ENCODE results near the gene LRRC72. TPM values are rescaled to one million over a fixed set of nuclear protein-coding genes. Genes with fewer than 3 reads are reported as not detected.

Gene LRRC72
- total and polyA plus RNA-seq, 2 experiments from 2014 or later = not detected

DNA sequence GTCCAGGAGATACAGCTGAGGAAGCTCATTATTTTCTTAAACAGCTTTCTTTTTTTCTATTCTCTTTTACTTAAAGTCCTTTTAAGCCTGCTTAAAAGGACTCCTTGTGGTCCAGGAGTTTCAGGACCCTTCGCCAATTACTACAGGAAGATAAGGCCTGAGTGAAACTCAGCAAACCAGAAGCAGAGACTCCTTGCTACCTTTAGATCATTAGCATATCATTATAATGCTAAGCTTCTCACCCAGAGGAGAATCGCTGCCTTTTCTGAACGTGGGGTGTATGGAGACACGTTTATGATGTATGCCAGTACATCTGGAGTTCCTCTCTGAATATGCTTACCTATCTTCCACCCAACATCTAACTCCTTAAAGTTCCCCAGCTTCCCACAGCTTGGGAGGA, 71.4 kb downstream of the LRRC72 start:
- Mint-ChIP-seq H3K27me3 (ENCODE audit: insufficient read depth, low read depth, poor library complexity) (peaks cover 6% of the 10 kb centered on the region), H3K27ac (peak overlapping the region; percentile 56), H3K36me3 (ENCODE audit: low read depth) (0 out of 3 replicates have a peak, but pooled peaks cover 1% of the 10 kb centered on the region), H3K4me3 (no peak overlapping the region), H3K4me1 (peaks cover 16% of the 10 kb centered on the region), H3K9me3 (no peaks in the 10 kb centered on the region)
- ATAC-seq (peak; percentile 73), DNase-seq (ENCODE audit: low spot score) (peak; percentile 24)
- H3K27me3 ChIP-seq (ENCODE audit: insufficient read depth) = no peaks in the 10 kb centered on the region
- H3K9me2 ChIP-seq (ENCODE audit: insufficient read depth) = peaks cover 10% of the 10 kb centered on the region; the same call in 1 of the 2 replicates
- H3K36me3 ChIP-seq (ENCODE audit: insufficient read depth) = no peaks in the 10 kb centered on the region
- H3K79me2 ChIP-seq (replicated peaks; ENCODE audit: insufficient read depth) = no peaks in the 10 kb centered on the region
- H2AFZ ChIP-seq = no peak overlapping the region
- H3K4me1 ChIP-seq (ENCODE audit: insufficient read depth) = peaks cover 4% of the 10 kb centered on the region; the same call in 1 of the 2 replicates
- no peak overlapping the region for H3K27ac ChIP-seq (ENCODE audit: low read depth)
- TF ChIP-seq, protein P1, sequence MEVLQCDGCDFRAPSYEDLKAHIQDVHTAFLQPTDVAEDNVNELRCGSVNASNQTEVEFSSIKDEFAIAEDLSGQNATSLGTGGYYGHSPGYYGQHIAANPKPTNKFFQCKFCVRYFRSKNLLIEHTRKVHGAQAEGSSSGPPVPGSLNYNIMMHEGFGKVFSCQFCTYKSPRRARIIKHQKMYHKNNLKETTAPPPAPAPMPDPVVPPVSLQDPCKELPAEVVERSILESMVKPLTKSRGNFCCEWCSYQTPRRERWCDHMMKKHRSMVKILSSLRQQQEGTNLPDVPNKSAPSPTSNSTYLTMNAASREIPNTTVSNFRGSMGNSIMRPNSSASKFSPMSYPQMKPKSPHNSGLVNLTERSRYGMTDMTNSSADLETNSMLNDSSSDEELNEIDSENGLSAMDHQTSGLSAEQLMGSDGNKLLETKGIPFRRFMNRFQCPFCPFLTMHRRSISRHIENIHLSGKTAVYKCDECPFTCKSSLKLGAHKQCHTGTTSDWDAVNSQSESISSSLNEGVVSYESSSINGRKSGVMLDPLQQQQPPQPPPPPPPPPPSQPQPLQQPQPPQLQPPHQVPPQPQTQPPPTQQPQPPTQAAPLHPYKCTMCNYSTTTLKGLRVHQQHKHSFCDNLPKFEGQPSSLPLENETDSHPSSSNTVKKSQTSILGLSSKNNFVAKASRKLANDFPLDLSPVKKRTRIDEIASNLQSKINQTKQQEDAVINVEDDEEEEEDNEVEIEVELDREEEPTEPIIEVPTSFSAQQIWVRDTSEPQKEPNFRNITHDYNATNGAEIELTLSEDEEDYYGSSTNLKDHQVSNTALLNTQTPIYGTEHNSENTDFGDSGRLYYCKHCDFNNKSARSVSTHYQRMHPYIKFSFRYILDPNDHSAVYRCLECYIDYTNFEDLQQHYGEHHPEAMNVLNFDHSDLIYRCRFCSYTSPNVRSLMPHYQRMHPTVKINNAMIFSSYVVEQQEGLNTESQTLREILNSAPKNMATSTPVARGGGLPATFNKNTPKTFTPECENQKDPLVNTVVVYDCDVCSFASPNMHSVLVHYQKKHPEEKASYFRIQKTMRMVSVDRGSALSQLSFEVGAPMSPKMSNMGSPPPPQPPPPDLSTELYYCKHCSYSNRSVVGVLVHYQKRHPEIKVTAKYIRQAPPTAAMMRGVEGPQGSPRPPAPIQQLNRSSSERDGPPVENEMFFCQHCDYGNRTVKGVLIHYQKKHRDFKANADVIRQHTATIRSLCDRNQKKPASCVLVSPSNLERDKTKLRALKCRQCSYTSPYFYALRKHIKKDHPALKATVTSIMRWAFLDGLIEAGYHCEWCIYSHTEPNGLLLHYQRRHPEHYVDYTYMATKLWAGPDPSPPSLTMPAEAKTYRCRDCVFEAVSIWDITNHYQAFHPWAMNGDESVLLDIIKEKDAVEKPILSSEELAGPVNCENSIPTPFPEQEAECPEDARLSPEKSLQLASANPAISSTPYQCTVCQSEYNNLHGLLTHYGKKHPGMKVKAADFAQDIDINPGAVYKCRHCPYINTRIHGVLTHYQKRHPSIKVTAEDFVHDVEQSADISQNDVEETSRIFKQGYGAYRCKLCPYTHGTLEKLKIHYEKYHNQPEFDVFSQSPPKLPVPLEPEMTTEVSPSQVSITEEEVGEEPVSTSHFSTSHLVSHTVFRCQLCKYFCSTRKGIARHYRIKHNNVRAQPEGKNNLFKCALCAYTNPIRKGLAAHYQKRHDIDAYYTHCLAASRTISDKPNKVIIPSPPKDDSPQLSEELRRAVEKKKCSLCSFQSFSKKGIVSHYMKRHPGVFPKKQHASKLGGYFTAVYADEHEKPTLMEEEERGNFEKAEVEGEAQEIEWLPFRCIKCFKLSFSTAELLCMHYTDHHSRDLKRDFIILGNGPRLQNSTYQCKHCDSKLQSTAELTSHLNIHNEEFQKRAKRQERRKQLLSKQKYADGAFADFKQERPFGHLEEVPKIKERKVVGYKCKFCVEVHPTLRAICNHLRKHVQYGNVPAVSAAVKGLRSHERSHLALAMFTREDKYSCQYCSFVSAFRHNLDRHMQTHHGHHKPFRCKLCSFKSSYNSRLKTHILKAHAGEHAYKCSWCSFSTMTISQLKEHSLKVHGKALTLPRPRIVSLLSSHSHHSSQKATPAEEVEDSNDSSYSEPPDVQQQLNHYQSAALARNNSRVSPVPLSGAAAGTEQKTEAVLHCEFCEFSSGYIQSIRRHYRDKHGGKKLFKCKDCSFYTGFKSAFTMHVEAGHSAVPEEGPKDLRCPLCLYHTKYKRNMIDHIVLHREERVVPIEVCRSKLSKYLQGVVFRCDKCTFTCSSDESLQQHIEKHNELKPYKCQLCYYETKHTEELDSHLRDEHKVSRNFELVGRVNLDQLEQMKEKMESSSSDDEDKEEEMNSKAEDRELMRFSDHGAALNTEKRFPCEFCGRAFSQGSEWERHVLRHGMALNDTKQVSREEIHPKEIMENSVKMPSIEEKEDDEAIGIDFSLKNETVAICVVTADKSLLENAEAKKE (CRISPR knock-in tag; IDR thresholded peaks at IDR 0.05) = no peak
- TF ChIP-seq STAT1 (IDR thresholded peaks at IDR 0.05; ENCODE audit: unreplicated experiment) (no peak), JUNB (IDR thresholded peaks at IDR 0.05; ENCODE audit: unreplicated experiment) (no peak), ZNF331 (CRISPR knock-in tag; IDR thresholded peaks at IDR 0.05; ENCODE audit: low read depth) (no peak), CREB1 (CRISPR knock-in tag; IDR thresholded peaks at IDR 0.05; ENCODE audit: low read depth) (no peak), EZH2 (IDR thresholded peaks at IDR 0.05; ENCODE audit: low read depth, unreplicated experiment) (no peak), EZH2phosphoT487 (IDR thresholded peaks at IDR 0.05; ENCODE audit: unreplicated experiment) (no peak), NANOG (IDR thresholded peaks at IDR 0.05; ENCODE audit: borderline replicate concordance) (no peak)
- TF ChIP-seq, protein P2, sequence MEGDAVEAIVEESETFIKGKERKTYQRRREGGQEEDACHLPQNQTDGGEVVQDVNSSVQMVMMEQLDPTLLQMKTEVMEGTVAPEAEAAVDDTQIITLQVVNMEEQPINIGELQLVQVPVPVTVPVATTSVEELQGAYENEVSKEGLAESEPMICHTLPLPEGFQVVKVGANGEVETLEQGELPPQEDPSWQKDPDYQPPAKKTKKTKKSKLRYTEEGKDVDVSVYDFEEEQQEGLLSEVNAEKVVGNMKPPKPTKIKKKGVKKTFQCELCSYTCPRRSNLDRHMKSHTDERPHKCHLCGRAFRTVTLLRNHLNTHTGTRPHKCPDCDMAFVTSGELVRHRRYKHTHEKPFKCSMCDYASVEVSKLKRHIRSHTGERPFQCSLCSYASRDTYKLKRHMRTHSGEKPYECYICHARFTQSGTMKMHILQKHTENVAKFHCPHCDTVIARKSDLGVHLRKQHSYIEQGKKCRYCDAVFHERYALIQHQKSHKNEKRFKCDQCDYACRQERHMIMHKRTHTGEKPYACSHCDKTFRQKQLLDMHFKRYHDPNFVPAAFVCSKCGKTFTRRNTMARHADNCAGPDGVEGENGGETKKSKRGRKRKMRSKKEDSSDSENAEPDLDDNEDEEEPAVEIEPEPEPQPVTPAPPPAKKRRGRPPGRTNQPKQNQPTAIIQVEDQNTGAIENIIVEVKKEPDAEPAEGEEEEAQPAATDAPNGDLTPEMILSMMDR (conservative IDR thresholded peaks at IDR 0.05; ENCODE audit: low read depth in 2 of 2) = no peak
- H3K4me3 ChIP-seq = no peak overlapping the region
- H3K4me2 ChIP-seq = no peak overlapping the region
- no peaks in the 10 kb centered on the region for H3F3A ChIP-seq (replicated peaks; ENCODE audit: low read depth)
- H4K20me1 ChIP-seq (replicated peaks; ENCODE audit: insufficient read depth) = no peaks in the 10 kb centered on the region; the same call in 1 of the 2 replicates
